Glomerular endothelial cell (primary cell): ENCODE results near the gene HDAC1. TPM values are rescaled to one million over a fixed set of nuclear protein-coding genes. Genes with fewer than 3 reads are reported as not detected.

ENCODE experiments used
- DNase-seq: peaks from one replicate; pipeline ENCODE4 v3.0.0-alpha.2; 2011; ENCODE audit warnings: low read depth, low spot score; ENCODE audit errors: extremely low read depth
- total RNA-seq: library from RNA; depleted of rRNA; stranded (reverse); fragments of >200 nt; gene quantifications from 2 replicates; pipeline ENCODE4 v1.2.3, GENCODE V29; 2015

Gene HDAC1
- total RNA-seq, 1 donor from 2014 or later, result 150 TPM

GRCh38 chr1:32321712-32322291 is 29.9 kb downstream of the HDAC1 start:
- no peak for DNase-seq

- no peak for DNase-seq
These were observed 35.3 kb downstream of the HDAC1 start for GRCh38 chr1:32327204-32327603.

GRCh38 chr1:32329931-32330466 is 38.1 kb downstream of the HDAC1 start:
- no peak for DNase-seq

DNA sequence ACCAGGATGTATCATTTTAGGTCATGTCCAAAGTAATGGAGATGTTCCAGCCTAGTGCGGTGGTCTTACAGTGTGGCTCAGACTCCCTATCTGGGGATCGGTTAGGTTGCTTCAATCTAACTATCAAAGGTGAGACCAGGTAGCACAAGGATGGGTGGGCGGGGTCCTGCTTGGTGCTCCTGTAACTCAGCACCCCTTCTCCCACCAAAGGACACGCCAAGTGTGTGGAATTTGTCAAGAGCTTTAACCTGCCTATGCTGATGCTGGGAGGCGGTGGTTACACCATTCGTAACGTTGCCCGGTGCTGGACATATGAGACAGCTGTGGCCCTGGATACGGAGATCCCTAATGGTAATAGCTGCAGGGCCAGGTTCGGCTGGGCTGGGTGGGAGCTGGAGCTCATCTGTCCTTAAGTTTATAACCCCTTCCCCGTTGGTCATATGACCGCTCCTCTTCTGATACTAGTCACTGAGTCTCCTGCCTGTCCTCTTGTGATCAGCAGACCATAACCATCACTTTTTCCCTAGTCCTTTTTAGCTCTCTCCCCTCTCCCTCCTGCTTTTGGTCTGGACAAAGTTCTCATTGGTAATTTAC is 38.8 kb downstream of the HDAC1 start:
- DNase-seq, result no peak

GRCh38 chr1:32331549-32331948 is 39.7 kb downstream of the HDAC1 start:
- DNase-seq, result no peak

GRCh38 chr1:32332290-32333079 is 40.6 kb downstream of the HDAC1 start:
- no peak for DNase-seq

GRCh38 chr1:32333251-32333963 is 41.5 kb downstream of the HDAC1 start:
- DNase-seq, result no peak

- DNase-seq, result no peak
These were observed 42.5 kb downstream of the HDAC1 start for GRCh38 chr1:32334274-32334861.

- no peak for DNase-seq
These were observed 43.1 kb downstream of the HDAC1 start for GRCh38 chr1:32334864-32335534.

DNA sequence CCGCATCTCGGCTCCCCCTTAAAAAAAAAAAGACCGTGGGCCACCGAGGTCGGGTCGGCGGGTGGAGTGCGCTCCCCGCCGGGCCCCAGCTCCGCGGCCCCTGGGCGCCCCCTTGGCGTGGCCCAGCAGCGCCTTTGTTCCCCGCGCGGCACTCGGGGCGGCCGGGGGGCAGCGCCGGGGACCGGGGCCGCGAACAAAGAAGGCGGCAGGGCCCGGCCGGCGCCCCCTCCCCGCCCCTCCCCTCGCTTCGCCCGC is 43.6 kb downstream of the HDAC1 start:
- DNase-seq, result no peak

- no peak for DNase-seq
These were observed 44.1 kb downstream of the HDAC1 start, which contains the start of gene MARCKSL1 for GRCh38 chr1:32335790-32336590. MARCKSL1 (minus strand) TSS chr1:32336233; CDS start chr1:32336033, 200 bp downstream.

- DNase-seq, result no peak
These were observed 44.7 kb downstream of the HDAC1 start for GRCh38 chr1:32336591-32336932.

DNA sequence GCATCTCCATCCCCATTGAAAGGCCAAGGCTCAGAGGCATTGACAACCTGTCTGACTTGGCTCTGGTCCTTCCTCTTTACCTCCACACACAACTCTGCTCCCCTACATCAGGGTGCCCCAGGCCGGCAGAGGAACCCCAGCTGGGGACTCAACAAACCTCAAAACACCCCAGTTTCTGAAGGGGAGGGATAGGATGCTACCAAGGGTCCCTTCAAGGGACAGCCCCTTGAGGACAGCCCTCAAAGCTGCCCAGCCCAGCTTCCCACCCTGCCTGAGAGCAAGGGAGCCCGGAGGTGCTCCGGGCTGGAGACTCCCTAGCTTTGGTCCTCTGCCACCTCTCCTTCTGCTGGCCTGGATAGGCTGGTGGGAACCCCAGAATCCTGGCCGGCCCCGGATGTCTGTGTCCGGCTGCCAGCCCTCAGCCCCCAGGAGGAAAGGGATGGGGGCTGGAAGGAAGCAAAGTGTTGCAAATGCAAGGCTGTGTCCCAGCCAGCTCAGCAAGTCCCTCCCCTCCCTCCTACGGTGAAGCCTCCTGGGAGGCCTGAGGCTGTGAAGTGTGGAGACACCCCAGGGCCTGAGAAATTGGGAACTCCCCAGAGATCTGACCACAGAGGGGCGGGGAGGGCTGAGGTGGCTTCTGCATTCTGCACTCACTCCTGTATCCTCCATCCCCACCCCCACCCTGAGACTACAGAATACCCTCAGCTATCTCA is 45.2 kb downstream of the HDAC1 start:
- DNase-seq, result no peak

DNA sequence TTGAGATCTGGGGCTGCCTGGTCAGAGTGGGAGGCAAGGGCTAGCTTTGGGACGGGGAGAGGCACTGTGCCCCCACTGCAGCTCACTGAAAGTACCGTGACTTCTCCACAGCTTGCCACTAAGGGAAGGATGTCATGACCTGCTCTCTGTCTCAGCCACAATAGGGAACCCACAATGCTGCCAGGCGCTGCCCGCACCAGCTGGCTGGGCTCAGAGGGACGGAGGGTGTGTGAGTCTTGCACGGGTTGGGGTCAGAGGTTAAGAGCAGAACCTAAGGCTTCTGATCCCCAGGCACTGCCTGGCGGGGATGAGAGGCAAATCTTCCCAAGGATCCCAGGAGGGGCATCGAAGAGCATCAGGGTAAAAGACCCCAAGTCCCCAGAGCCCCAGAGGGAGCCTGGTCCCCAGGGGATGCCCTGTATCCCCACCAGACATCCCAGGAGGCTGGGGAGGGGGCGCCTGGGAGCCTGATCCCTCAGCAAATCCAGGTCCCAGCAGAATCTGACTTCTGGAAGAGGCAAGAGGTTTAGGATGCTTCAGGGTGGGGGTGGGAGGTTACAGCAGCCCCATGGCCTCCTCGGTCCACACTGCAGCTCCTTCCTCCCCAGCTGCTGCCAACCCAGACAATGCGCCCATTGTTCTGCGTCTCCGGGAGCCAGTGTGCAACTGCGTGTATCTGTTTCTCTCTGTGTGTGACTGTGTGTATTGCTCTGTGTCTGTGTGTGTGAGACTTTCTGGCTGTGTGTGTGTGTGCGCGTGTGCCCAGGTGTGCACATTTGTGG is 46.2 kb downstream of the HDAC1 start:
- DNase-seq, result no peak

- DNase-seq, result no peak
These were observed 46.8 kb downstream of the HDAC1 start for GRCh38 chr1:32338637-32339145.

GRCh38 chr1:32339363-32339978 is 47.6 kb downstream of the HDAC1 start:
- DNase-seq, result no peak

DNA sequence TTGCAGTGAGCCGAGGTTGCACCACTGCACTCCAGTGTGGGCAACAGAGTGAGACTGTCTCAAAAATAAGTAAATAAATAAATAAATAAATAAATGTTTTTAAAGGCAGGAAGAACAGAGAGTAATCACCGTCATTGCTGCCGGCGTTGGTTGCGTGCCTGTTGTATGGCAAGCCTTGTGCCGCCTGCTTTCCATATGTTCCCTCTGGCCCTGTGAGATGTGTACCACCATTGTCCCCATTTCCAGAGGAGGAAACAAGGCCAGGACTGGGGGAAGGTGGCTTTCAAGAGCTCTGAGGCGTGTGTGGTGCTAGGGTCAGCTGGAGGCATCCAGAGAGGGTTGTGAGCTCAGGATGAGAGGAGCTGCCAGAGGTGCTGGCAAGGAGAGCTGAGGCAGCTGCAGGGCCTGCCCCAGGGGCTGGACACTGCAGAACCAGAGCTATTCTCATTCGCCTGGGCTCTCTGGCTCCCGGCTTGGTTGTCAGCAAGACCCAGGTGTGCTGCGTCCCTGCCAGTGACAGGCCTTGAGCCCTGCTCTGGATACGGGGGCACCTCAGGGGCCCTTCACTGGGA is 49.4 kb downstream of the HDAC1 start:
- DNase-seq, result no peak
